Muscle of arm (tissue), 12 donors: ENCODE data around the gene C1orf174. TPM values are rescaled to one million over a fixed set of nuclear protein-coding genes. Genes with fewer than 3 reads are reported as not detected.

Experiments used
- polyA plus RNA-seq, 12 donors: library from polyadenylated mRNA; unstranded; fragments of 120-200 nt; gene quantifications; one replicate each; pipeline ENCODE4 v1.2.1, GENCODE V29; 2013; ENCODE audit not compliant: insufficient read length in 12 of 12

Gene C1orf174
- polyA plus RNA-seq, 12 donors: 12.2 to 173 (median 17.7) TPM

Other genes starting within 250 kb of the C1orf174 start
- gene TP73, start 247.8 kb downstream of the C1orf174 start, polyA plus RNA-seq: 1 to 10 TPM in 7 of 12 donors, under 1 TPM in 3, not detected in 2; 0.56 to 9.4 (median 1.3) TPM
- gene CCDC27, start 147.8 kb downstream of the C1orf174 start, polyA plus RNA-seq: under 1 TPM in 10 of 12 donors, not detected in 2; 0.08 to 0.34 (median 0.13) TPM
- 10 to 100 TPM in 1 of 12 donors, 1 to 10 TPM in 10, not detected in 1; 1.6 to 28.7 (median 3.3) TPM for gene SMIM1, start 127.5 kb downstream of the C1orf174 start, polyA plus RNA-seq
- 10 to 100 TPM in 11 of 12 donors, not detected in 1; 19.7 to 56.4 (median 50.1) TPM for gene LRRC47, start 103.8 kb downstream of the C1orf174 start, polyA plus RNA-seq
- 100 to 1,000 TPM in 1 of 12 donors, 10 to 100 TPM in 11; 17.4 to 108 (median 23.1) TPM for gene CEP104, start 43.1 kb downstream of the C1orf174 start, polyA plus RNA-seq
- 1 to 10 TPM in 10 of 12 donors, not detected in 2; 3.4 to 8.7 (median 4.4) TPM for gene DFFB, start 42.8 kb downstream of the C1orf174 start, polyA plus RNA-seq